Activated T-cell treated with anti-CD3 and anti-CD28 coated beads, Interleukin-2, amount 50 U/mL, for 48 hours (primary cell): ENCODE results near the gene ARID3A.

Source experiments
- DNase-seq, 2 experiments: peaks; one replicate each; pipeline ENCODE4 v3.0.0-alpha.2; 2020

ARID3A gene

GRCh38 chr19:964761-965694, 39.2 kb downstream of the ARID3A start:
- DNase-seq: no peak

GRCh38 chr19:966485-967088, 40.8 kb downstream of the ARID3A start:
- no peak for DNase-seq

- no peak for DNase-seq
Measured at GRCh38 chr19:970695-971094, 44.9 kb downstream of the ARID3A start.

- no peak for DNase-seq
Measured at GRCh38 chr19:971795-972194, 46.0 kb downstream of the ARID3A start.

- DNase-seq: no peak
Measured at GRCh38 chr19:972281-972680, 46.4 kb downstream of the ARID3A start.

GRCh38 chr19:973726-974563, 48.1 kb downstream of the ARID3A start:
- DNase-seq: no peak

- no peak for DNase-seq
Measured at GRCh38 chr19:974564-975257, 48.9 kb downstream of the ARID3A start.

- no peak for DNase-seq
Measured at GRCh38 chr19:976476-976875, 50.6 kb downstream of the ARID3A start.

GRCh38 chr19:977058-977464, 51.2 kb downstream of the ARID3A start:
- DNase-seq: no peak

GRCh38 chr19:979318-979741, 53.5 kb downstream of the ARID3A start:
- no peak for DNase-seq

GRCh38 chr19:980133-980998, 54.5 kb downstream of the ARID3A start:
- no peak for DNase-seq

- DNase-seq: peak; percentile 85 to 89
Measured at GRCh38 chr19:982567-983170, 56.8 kb downstream of the ARID3A start.

GRCh38 chr19:984165-984967, 58.5 kb downstream of the ARID3A start, which contains the start of gene WDR18:
WDR18 (plus strand) TSS chr19:984345; CDS start chr19:984354, 9 bp downstream.
- peak; percentile 93 to 94 for DNase-seq

GRCh38 chr19:986083-986482, 60.2 kb downstream of the ARID3A start:
- DNase-seq: no peak

GRCh38 chr19:988081-988480, 62.2 kb downstream of the ARID3A start:
- DNase-seq: no peak

GRCh38 chr19:988510-988909, 62.7 kb downstream of the ARID3A start:
- DNase-seq: no peak

GRCh38 chr19:989381-990081, 63.7 kb downstream of the ARID3A start:
- DNase-seq: no peak

GRCh38 chr19:990119-990571, 64.3 kb downstream of the ARID3A start:
- no peak for DNase-seq

- DNase-seq: no peak
Measured at GRCh38 chr19:990746-991145, 64.9 kb downstream of the ARID3A start.
